Body of pancreas (tissue), 4 donors: Measurements from ENCODE around the gene SYNE1.

Source experiments
- CTCF ChIP-seq, 7 experiments: fragments of 450-650 bp in 4 of 7; fragments of 200-600 bp in 3 of 7; sonication (generic) in 3 of 7; IDR thresholded peaks; one replicate each; pipeline ENCODE4 v1.5.1; 2016 to 2019; ENCODE audit warnings: antibody characterized with exemption in 7 of 7
- POLR2A ChIP-seq, 3 donors: fragments of 450-650 bp; IDR thresholded peaks; one replicate each; pipeline ENCODE4 v1.6.1; 2016; ENCODE audit warnings: antibody characterized with exemption in 3 of 3, mild to moderate bottlenecking in 2 of 3

- no peak for TF ChIP-seq CTCF (IDR thresholded peaks at IDR 0.05)
- no peak for TF ChIP-seq POLR2A (IDR thresholded peaks at IDR 0.05)
Observed at GRCh38 chr6:152166497-152166896, 470.7 kb downstream of the SYNE1 start.
